Adipocyte (in vitro differentiated cells): ENCODE measurements around the gene TNS3.

Experiments used
- DNase-seq: peaks from one replicate; pipeline ENCODE4 v3.0.0-alpha.2; 2015; ENCODE audit warnings: low read depth
- H3K27me3 ChIP-seq: replicated peaks from 2 replicates; pipeline ENCODE4 v1.7.0; 2013; ENCODE audit warnings: mild to moderate bottlenecking, low read length, moderate library complexity; ENCODE audit not compliant: control insufficient read depth, insufficient read depth
- H3K36me3 ChIP-seq: 2 replicates; pipeline ENCODE4 v1.7.0; 2013; ENCODE audit warnings: low read length, mild to moderate bottlenecking, moderate library complexity; ENCODE audit not compliant: control insufficient read depth, insufficient read depth, severe bottlenecking
- H3K4me1 ChIP-seq: 2 replicates; pipeline ENCODE4 v1.7.0; 2013; ENCODE audit warnings: mild to moderate bottlenecking, low read length, moderate library complexity; ENCODE audit not compliant: control insufficient read depth, insufficient read depth
- H3K4me3 ChIP-seq: 2 replicates; pipeline ENCODE4 v1.7.0; 2013; ENCODE audit warnings: mild to moderate bottlenecking, low read length, moderate library complexity
- H3K9ac ChIP-seq: 2 replicates; pipeline ENCODE4 v1.7.0; 2013; ENCODE audit warnings: mild to moderate bottlenecking, low read length, moderate library complexity
- H3K9me3 ChIP-seq: 2 replicates; pipeline ENCODE4 v1.7.0; 2013; ENCODE audit warnings: mild to moderate bottlenecking, low read length, moderate library complexity; ENCODE audit not compliant: control insufficient read depth

The TNS3 gene

GRCh38 chr7:47581804-47582763, at the start of gene TNS3:
TSS of gene TNS3 (minus strand) at chr7:47582111. CDS start at chr7:47439636, 142,475 bp downstream.
- H3K9ac ChIP-seq = peak within 1 kb of the TSS; percentile 88
- no peaks in the 10 kb centered on the region for H3K27me3 ChIP-seq
- peak within 1 kb of the TSS; percentile 84 for H3K4me3 ChIP-seq
- peak; percentile 83 for DNase-seq
- no peaks in the 10 kb centered on the region for H3K9me3 ChIP-seq
- H3K4me1 ChIP-seq = peaks cover 55% of the 10 kb centered on the region
- H3K36me3 ChIP-seq = no peaks in the 10 kb centered on the region

- Histone ChIP-seq H3K4me3 (no peak overlapping the region), H3K9ac (no peak overlapping the region), H3K4me1 (peaks cover 5% of the 10 kb centered on the region), H3K27me3 (peaks cover 23% of the 10 kb centered on the region), H3K9me3 (no peaks in the 10 kb centered on the region), H3K36me3 (no peaks in the 10 kb centered on the region)
- no peak for DNase-seq
These were observed 49.8 kb upstream of the TNS3 start for GRCh38 chr7:47631711-47632110.

- Histone ChIP-seq H3K4me1 (peaks cover 9% of the 10 kb centered on the region), H3K27me3 (peaks cover 23% of the 10 kb centered on the region), H3K9me3 (no peaks in the 10 kb centered on the region), H3K9ac (no peak overlapping the region), H3K36me3 (no peaks in the 10 kb centered on the region), H3K4me3 (no peak overlapping the region)
- no peak for DNase-seq
These were observed 45.8 kb upstream of the TNS3 start for GRCh38 chr7:47627580-47628283.

- no peak for DNase-seq
- Histone ChIP-seq H3K4me1 (peaks cover 16% of the 10 kb centered on the region), H3K4me3 (no peak overlapping the region), H3K9me3 (no peaks in the 10 kb centered on the region), H3K27me3 (peaks cover 23% of the 10 kb centered on the region), H3K36me3 (no peaks in the 10 kb centered on the region), H3K9ac (no peak overlapping the region)
These were observed 44.2 kb upstream of the TNS3 start for GRCh38 chr7:47625861-47626715.

- no peak overlapping the region for H3K4me3 ChIP-seq
- H3K27me3 ChIP-seq = peaks cover 23% of the 10 kb centered on the region
- H3K4me1 ChIP-seq = peaks cover 16% of the 10 kb centered on the region
- no peak for DNase-seq
- no peak overlapping the region for H3K9ac ChIP-seq
- no peaks in the 10 kb centered on the region for H3K36me3 ChIP-seq
- H3K9me3 ChIP-seq = no peaks in the 10 kb centered on the region
These were observed 42.8 kb upstream of the TNS3 start for GRCh38 chr7:47624689-47625088.

- Histone ChIP-seq H3K4me1 (peaks cover 16% of the 10 kb centered on the region), H3K9ac (peak overlapping the region; percentile 26), H3K9me3 (no peaks in the 10 kb centered on the region), H3K27me3 (peaks cover 33% of the 10 kb centered on the region), H3K36me3 (no peaks in the 10 kb centered on the region), H3K4me3 (no peak overlapping the region)
- DNase-seq = peak; percentile 95
These were observed 41.2 kb upstream of the TNS3 start for GRCh38 chr7:47622946-47623640.

GRCh38 chr7:47622586-47622945, 40.7 kb upstream of the TNS3 start:
- DNase-seq = no peak
- Histone ChIP-seq H3K9ac (peak overlapping the region; percentile 26), H3K4me1 (peaks cover 16% of the 10 kb centered on the region), H3K36me3 (no peaks in the 10 kb centered on the region), H3K4me3 (no peak overlapping the region), H3K27me3 (peaks cover 32% of the 10 kb centered on the region), H3K9me3 (no peaks in the 10 kb centered on the region)

- H3K36me3 ChIP-seq = no peaks in the 10 kb centered on the region
- no peak overlapping the region for H3K9ac ChIP-seq
- peaks cover 16% of the 10 kb centered on the region for H3K4me1 ChIP-seq
These were observed 40.2 kb upstream of the TNS3 start for GRCh38 chr7:47621979-47622561.

GRCh38 chr7:47621347-47621746, 39.4 kb upstream of the TNS3 start:
- Histone ChIP-seq H3K4me1 (peaks cover 16% of the 10 kb centered on the region), H3K9ac (no peak overlapping the region), H3K9me3 (no peaks in the 10 kb centered on the region), H3K4me3 (no peak overlapping the region), H3K27me3 (peaks cover 26% of the 10 kb centered on the region), H3K36me3 (no peaks in the 10 kb centered on the region)
- DNase-seq = no peak

More at GRCh38 chr7:47621979-47622561, 40.2 kb upstream of the TNS3 start:
- no peak overlapping the region for H3K4me3 ChIP-seq
- peaks cover 28% of the 10 kb centered on the region for H3K27me3 ChIP-seq
- DNase-seq = no peak
- no peaks in the 10 kb centered on the region for H3K9me3 ChIP-seq

- DNase-seq = peak; percentile 48
- H3K4me3 ChIP-seq = no peak overlapping the region
These were observed 37.9 kb upstream of the TNS3 start for GRCh38 chr7:47619806-47620205.

More at GRCh38 chr7:47619806-47620205, 37.9 kb upstream of the TNS3 start:
- no peaks in the 10 kb centered on the region for H3K36me3 ChIP-seq
- H3K27me3 ChIP-seq = peaks cover 18% of the 10 kb centered on the region
- no peaks in the 10 kb centered on the region for H3K9me3 ChIP-seq
- H3K4me1 ChIP-seq = peaks cover 16% of the 10 kb centered on the region
- no peak overlapping the region for H3K9ac ChIP-seq
